Smooth muscle cell (in vitro differentiated cells): ENCODE measurements around the gene DLGAP4. TPM values are rescaled to one million over a fixed set of nuclear protein-coding genes. Genes with fewer than 3 reads are reported as not detected.

Experiments
- DNase-seq: peaks from one replicate; lab custom pipeline; 2025; ENCODE audit not compliant: unreplicated experiment; lab: John Stamatoyannopoulos, UW
- H2AFZ ChIP-seq: fragments of 200-600 bp; sonication (generic); 2 replicates; pipeline ENCODE4 v1.6.0; 2016; ENCODE audit warnings: antibody characterized with exemption, low read depth, mild to moderate bottlenecking
- H3F3A ChIP-seq: fragments of 200-600 bp; sonication (generic); 2 replicates; pipeline ENCODE4 v1.6.0; 2017; ENCODE audit warnings: antibody characterized with exemption, low read depth
- H3K27ac ChIP-seq: fragments of 200-600 bp; sonication (generic); 2 replicates; pipeline ENCODE4 v1.5.1; 2016; ENCODE audit warnings: low read depth, mild to moderate bottlenecking
- H3K27me3 ChIP-seq: fragments of 200-600 bp; sonication (generic); 2 replicates; pipeline ENCODE4 v1.6.1; 2016; ENCODE audit warnings: low read depth, mild to moderate bottlenecking
- H3K36me3 ChIP-seq: fragments of 200-600 bp; sonication (generic); 2 replicates; pipeline ENCODE4 v1.5.1; 2016; ENCODE audit warnings: low read depth
- H3K4me1 ChIP-seq: fragments of 200-600 bp; sonication (generic); 2 replicates; pipeline ENCODE4 v1.5.1; 2016; ENCODE audit warnings: low read depth
- H3K4me2 ChIP-seq: fragments of 200-600 bp; sonication (generic); 2 replicates; pipeline ENCODE4 v1.6.0; 2016; ENCODE audit warnings: mild to moderate bottlenecking
- H3K4me3 ChIP-seq: fragments of 200-600 bp; sonication (generic); 2 replicates; pipeline ENCODE4 v1.5.1; 2016; ENCODE audit warnings: mild to moderate bottlenecking
- H3K79me2 ChIP-seq: fragments of 200-600 bp; sonication (generic); 2 replicates; pipeline ENCODE4 v1.6.0; 2016; ENCODE audit warnings: low read depth, mild to moderate bottlenecking
- H3K9ac ChIP-seq: fragments of 200-600 bp; sonication (generic); 2 replicates; pipeline ENCODE4 v1.6.0; 2016; ENCODE audit warnings: low read depth
- H3K9me3 ChIP-seq: fragments of 200-600 bp; sonication (generic); replicated peaks from 2 replicates; pipeline ENCODE4 v1.5.1; 2016; ENCODE audit warnings: low read depth
- H4K20me1 ChIP-seq: fragments of 200-600 bp; sonication (generic); 2 replicates; pipeline ENCODE4 v1.6.0; 2016; ENCODE audit warnings: low read depth
- WGBS: methylation state at CpG from one replicate; pipeline ENCODE4 v1.1.7; 2016; ENCODE audit warnings: low lambda C conversion rate; 5-methylcytosine and 5-hydroxymethylcytosine counted together
- polyA plus RNA-seq: library from polyadenylated mRNA; unstranded; fragments of >200 nt; fragmentation: Nextera tagmentation; extraction: Ambion mirVana; gene quantifications from 2 replicates; pipeline ENCODE4 v1.2.1, GENCODE V29; 2016
- total RNA-seq: library from RNA; depleted of rRNA; stranded (reverse); fragments of >200 nt; gene quantifications from 2 replicates; pipeline ENCODE4 v1.2.3, GENCODE V29; 2014
- TF ChIP-seq, protein P1 (sequence below): fragments of 200-600 bp; sonication (generic); IDR thresholded peaks from 2 replicates; pipeline ENCODE4 v1.5.1; 2017; ENCODE audit warnings: borderline replicate concordance, mild to moderate bottlenecking, antibody characterized with exemption; ENCODE audit not compliant: insufficient read depth, poor library complexity, severe bottlenecking

DLGAP4 gene
- total and polyA plus RNA-seq, 2 experiments from 2014 or later: 86.8 to 102 TPM

DNA sequence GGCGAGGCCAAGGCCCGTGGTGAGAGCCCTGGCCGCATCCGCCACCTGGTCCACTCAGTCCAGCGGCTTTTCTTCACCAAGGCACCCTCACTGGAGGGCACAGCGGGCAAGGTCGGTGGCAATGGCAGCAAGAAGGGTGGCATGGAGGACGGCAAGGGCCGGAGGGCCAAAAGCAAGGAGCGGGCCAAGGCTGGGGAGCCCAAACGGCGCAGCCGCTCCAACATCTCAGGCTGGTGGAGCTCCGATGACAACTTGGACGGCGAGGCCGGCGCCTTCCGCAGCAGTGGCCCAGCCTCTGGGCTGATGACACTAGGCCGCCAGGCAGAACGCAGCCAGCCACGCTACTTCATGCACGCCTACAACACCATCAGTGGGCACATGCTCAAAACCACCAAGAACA is 126.0 kb downstream of the DLGAP4 start:
- Histone ChIP-seq H3K9ac (no peak overlapping the region), H3K27me3 (peaks cover 7% of the 10 kb centered on the region), H3K79me2 (no peaks in the 10 kb centered on the region), H3K4me2 (no peak overlapping the region), H3K4me1 (no peaks in the 10 kb centered on the region), H3K36me3 (no peaks in the 10 kb centered on the region), H3K9me3 (no peaks in the 10 kb centered on the region), H4K20me1 (no peaks in the 10 kb centered on the region), H3K4me3 (no peak overlapping the region), H2AFZ (no peak overlapping the region), H3F3A (no peaks in the 10 kb centered on the region), H3K27ac (no peak overlapping the region)
- WGBS: 94% methylated on average over 13 of the region's 23 CpGs
- TF ChIP-seq, protein P1, sequence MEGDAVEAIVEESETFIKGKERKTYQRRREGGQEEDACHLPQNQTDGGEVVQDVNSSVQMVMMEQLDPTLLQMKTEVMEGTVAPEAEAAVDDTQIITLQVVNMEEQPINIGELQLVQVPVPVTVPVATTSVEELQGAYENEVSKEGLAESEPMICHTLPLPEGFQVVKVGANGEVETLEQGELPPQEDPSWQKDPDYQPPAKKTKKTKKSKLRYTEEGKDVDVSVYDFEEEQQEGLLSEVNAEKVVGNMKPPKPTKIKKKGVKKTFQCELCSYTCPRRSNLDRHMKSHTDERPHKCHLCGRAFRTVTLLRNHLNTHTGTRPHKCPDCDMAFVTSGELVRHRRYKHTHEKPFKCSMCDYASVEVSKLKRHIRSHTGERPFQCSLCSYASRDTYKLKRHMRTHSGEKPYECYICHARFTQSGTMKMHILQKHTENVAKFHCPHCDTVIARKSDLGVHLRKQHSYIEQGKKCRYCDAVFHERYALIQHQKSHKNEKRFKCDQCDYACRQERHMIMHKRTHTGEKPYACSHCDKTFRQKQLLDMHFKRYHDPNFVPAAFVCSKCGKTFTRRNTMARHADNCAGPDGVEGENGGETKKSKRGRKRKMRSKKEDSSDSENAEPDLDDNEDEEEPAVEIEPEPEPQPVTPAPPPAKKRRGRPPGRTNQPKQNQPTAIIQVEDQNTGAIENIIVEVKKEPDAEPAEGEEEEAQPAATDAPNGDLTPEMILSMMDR: no peak
- no peak for DNase-seq

DNA sequence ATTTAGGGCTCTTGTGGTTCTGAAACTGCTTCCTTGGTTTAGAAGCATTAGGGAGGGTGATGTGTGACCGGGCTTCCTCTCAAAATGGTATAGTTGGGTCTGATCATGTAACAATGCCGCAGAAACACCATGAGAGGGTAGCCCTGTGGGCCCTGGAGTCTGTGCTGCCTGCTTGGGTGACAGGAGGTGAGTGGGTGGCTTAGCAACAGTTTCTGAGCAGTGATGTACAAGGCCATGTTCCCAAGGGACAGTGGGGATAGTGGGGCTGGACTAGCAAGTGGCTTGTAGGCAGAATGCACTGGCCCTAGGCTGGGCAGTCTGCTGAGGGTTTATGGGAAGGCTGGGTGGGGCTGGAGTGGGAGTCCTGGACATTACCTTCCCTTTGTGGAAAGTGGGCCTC is 128.2 kb downstream of the DLGAP4 start:
- 96% methylated on average over 2 of the region's 2 CpGs for WGBS
- Histone ChIP-seq H3K4me2 (no peak overlapping the region), H3K4me3 (no peak overlapping the region), H3K27me3 (peaks cover 5% of the 10 kb centered on the region), H3K4me1 (no peaks in the 10 kb centered on the region), H3F3A (no peaks in the 10 kb centered on the region), H3K27ac (no peak overlapping the region), H3K36me3 (no peaks in the 10 kb centered on the region), H2AFZ (no peak overlapping the region), H3K9me3 (no peaks in the 10 kb centered on the region), H3K9ac (no peak overlapping the region), H4K20me1 (no peaks in the 10 kb centered on the region), H3K79me2 (no peaks in the 10 kb centered on the region)
- no peak for DNase-seq
- TF ChIP-seq, protein P1: no peak

DNA sequence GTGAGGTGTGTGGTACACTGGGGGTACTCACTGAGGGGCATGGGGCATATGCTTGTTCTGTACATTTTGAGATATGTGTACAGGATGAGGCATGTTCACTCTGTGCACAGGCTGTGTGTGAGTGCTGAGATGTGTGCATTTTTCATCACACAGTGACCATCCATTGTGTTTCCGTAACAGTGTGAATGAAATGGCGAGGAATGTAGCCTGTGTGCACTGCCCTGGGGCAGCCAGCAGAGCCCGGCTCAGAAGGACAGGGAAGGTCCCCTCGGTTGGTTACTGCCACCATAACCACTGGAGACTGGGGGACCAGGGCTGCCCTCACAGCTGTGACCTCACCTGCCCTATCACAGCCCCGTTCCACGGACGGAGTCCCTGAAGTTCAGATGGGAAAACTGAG is 129.0 kb downstream of the DLGAP4 start:
- H3F3A ChIP-seq: no peaks in the 10 kb centered on the region
- no peak overlapping the region for H2AFZ ChIP-seq
- H3K27me3 ChIP-seq: peaks cover 5% of the 10 kb centered on the region
- no peak overlapping the region for H3K4me3 ChIP-seq
- H3K9ac ChIP-seq: no peak overlapping the region
- WGBS: 89% methylated on average over 7 of the region's 7 CpGs
- TF ChIP-seq, protein P1: no peak
- H3K4me2 ChIP-seq: no peak overlapping the region
- H3K79me2 ChIP-seq: no peaks in the 10 kb centered on the region
- no peaks in the 10 kb centered on the region for H4K20me1 ChIP-seq
- H3K9me3 ChIP-seq: no peaks in the 10 kb centered on the region
- no peak for DNase-seq
- H3K36me3 ChIP-seq: no peaks in the 10 kb centered on the region
- H3K4me1 ChIP-seq: no peaks in the 10 kb centered on the region
- H3K27ac ChIP-seq: no peak overlapping the region
